Stomach (tissue), 9 donors: ENCODE results near the gene ACAP3. TPM values are rescaled to one million over a fixed set of nuclear protein-coding genes. Genes with fewer than 3 reads are reported as not detected.
A peak's percentile ranks its signal among the peaks of the same experiment; 100 is the strongest.

Experiments used
- DNase-seq, 2 donors: peaks; one replicate each; pipeline versions ENCODE4 v3.0.0 to v3.0.0-alpha.2; 2013 to 2019
- H3K27ac ChIP-seq, 5 donors: fragments of 200-600 bp in 4 of 5; sonication (generic) in 4 of 5; one replicate each; pipeline ENCODE4 v1.5.1; 2013 to 2019; ENCODE audit warnings: mild to moderate bottlenecking in 1 of 5, moderate library complexity in 1 of 5
- H3K27me3 ChIP-seq, 3 donors: fragments of 200-600 bp; sonication (generic); one replicate each; pipeline ENCODE4 v1.5.1; 2017 to 2019; ENCODE audit warnings: mixed run types in 1 of 3
- H3K36me3 ChIP-seq, 4 donors: fragments of 200-600 bp; sonication (generic); 1 replicate in 3 of 4; 2 replicates in 1 of 4; pipeline ENCODE4 v1.5.1; 2016 to 2019
- H3K4me1 ChIP-seq, 4 donors: fragments of 200-600 bp; sonication (generic); one replicate each; pipeline ENCODE4 v1.5.1; 2016 to 2019
- H3K4me3 ChIP-seq, 4 donors: fragments of 200-600 bp; sonication (generic) in 3 of 4; one replicate each; pipeline ENCODE4 v1.5.1; 2016 to 2019; ENCODE audit warnings: mild to moderate bottlenecking in 1 of 4
- H3K9me3 ChIP-seq, 4 donors: fragments of 200-600 bp; sonication (generic); one replicate each; pipeline ENCODE4 v1.5.1; 2016 to 2019
- EP300 ChIP-seq: sonication (generic); formaldehyde crosslinking; IDR thresholded peaks from one replicate; pipeline ENCODE4 v1.6.1; 2017; ENCODE audit warnings: antibody characterized with exemption
- POLR2A ChIP-seq, 4 donors: fragments of 450-650 bp; IDR thresholded peaks; one replicate each; pipeline ENCODE4 v1.6.1; 2016; ENCODE audit warnings: antibody characterized with exemption in 4 of 4, control low read depth in 2 of 4, mild to moderate bottlenecking in 1 of 4, moderate library complexity in 1 of 4
- POLR2AphosphoS5 ChIP-seq, 3 donors: sonication (generic); formaldehyde crosslinking; IDR thresholded peaks; one replicate each; pipeline ENCODE4 v1.6.1; 2016; ENCODE audit warnings: antibody characterized with exemption in 3 of 3
- WGBS, 5 donors: extraction: QIAGEN DNeasy Blood & Tissue Kit in 3 of 5; methylation state at CpG; one replicate each; pipeline versions ENCODE4 v1.1.5 to v1.1.7; 2013 to 2018; 5-methylcytosine and 5-hydroxymethylcytosine counted together
- intact Hi-C: fragments of 100-400 bp; cut with DNase I; formaldehyde crosslinking; loops from one replicate; pipeline ENCODE4 v1.15.1; 2023; ENCODE audit warnings: low total_unique reads
- polyA plus RNA-seq, 3 donors: library from polyadenylated mRNA; stranded (reverse); fragments of 200-250 nt; gene quantifications; one replicate each; pipeline ENCODE4 v1.2.3, GENCODE V29; 2013
- total RNA-seq, 5 donors: library from RNA; depleted of rRNA; stranded (reverse); fragments of >200 nt; gene quantifications; one replicate each; pipeline versions ENCODE4 v1.1.0 to v1.2.3, GENCODE V29; 2014 to 2016
- TF ChIP-seq, protein P1 (sequence below), 7 experiments: fragments of 450-650 bp in 4 of 7; fragments of 200-600 bp in 3 of 7; sonication (generic) in 3 of 7; IDR thresholded peaks; one replicate each; pipeline ENCODE4 v1.5.1; 2016 to 2019; ENCODE audit warnings: antibody characterized with exemption in 7 of 7, control low read depth in 2 of 7, mild to moderate bottlenecking in 1 of 7
- donor health status: healthy with polysubstance abuse.
- donor health status: Bipolar disorder and iron deficiency.
- donor health status: healthy.

The ACAP3 gene
- total and polyA plus RNA-seq, 8 donors: 17.9 to 374 (median 51.2) TPM

DNA sequence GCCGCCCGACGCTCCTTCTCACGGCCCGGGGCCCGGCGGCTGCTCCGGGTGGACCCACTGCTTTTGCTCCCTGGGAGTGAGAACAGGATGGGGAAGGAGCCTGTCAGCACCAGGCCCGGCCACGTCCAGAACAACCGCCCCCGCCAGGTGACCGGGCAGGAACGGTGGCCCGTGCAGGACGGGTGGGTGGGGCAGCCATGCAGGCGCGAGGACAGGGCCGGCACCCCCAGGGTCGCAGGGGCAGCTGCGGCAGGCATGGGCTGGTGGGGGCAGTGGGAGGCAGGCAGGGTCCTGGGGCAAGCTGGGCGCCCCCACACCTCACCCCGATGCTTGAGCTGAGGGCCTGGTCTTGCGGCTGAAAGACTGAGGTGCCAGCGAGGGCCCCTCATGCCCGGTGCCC, 28.7 kb upstream of the ACAP3 start:
- intact Hi-C loops: no loop called here
- no peak for DNase-seq
- H3K4me1 ChIP-seq: peaks cover 6 to 34% (median 30%) of the 10 kb centered on the region in 4 donors
- no peaks in the 10 kb centered on the region for H3K27me3 ChIP-seq
- 89 to 92% (median 90%) methylated on average over 20 to 26 of the region's 26 CpGs for WGBS, 5 donors
- no peak overlapping the region for H3K27ac ChIP-seq
- no peak for TF ChIP-seq POLR2A (IDR thresholded peaks at IDR 0.05)
- TF ChIP-seq, protein P1, sequence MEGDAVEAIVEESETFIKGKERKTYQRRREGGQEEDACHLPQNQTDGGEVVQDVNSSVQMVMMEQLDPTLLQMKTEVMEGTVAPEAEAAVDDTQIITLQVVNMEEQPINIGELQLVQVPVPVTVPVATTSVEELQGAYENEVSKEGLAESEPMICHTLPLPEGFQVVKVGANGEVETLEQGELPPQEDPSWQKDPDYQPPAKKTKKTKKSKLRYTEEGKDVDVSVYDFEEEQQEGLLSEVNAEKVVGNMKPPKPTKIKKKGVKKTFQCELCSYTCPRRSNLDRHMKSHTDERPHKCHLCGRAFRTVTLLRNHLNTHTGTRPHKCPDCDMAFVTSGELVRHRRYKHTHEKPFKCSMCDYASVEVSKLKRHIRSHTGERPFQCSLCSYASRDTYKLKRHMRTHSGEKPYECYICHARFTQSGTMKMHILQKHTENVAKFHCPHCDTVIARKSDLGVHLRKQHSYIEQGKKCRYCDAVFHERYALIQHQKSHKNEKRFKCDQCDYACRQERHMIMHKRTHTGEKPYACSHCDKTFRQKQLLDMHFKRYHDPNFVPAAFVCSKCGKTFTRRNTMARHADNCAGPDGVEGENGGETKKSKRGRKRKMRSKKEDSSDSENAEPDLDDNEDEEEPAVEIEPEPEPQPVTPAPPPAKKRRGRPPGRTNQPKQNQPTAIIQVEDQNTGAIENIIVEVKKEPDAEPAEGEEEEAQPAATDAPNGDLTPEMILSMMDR (IDR thresholded peaks at IDR 0.05): no peak
- no peak for TF ChIP-seq POLR2AphosphoS5 (IDR thresholded peaks at IDR 0.05)
- TF ChIP-seq EP300: no peak
- H3K4me3 ChIP-seq: no peak overlapping the region
- H3K9me3 ChIP-seq: no peaks in the 10 kb centered on the region
- peaks cover 27 to 68% (median 64%) of the 10 kb centered on the region in 4 donors for H3K36me3 ChIP-seq

DNA sequence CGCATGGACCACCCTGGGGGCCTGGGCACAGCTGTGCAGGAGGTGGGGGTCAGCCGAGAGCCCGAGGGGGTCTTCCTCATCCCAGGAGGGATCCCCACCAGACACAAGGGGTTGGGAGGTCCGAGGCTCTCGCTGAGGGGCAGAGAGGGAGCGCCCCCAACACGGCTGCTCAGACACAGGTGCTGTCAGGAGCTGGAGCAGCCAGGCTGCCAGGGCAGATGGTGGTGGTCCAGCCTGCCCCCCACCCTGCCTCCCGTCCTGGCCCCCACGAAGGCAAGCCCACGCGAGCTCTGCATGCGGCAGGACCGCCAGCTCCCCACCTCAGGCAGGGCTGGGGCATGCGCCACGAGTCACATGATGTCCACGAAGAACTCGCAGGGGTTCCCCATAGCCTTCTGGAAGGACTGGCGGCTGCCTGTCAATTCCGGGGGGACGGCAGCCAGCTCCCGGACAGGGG, 28.1 kb upstream of the ACAP3 start:
- H3K9me3 ChIP-seq: no peaks in the 10 kb centered on the region
- H3K4me1 ChIP-seq: peaks cover 7 to 41% (median 37%) of the 10 kb centered on the region in 4 donors
- 80 to 96% (median 88%) methylated on average over 2 to 21 of the region's 21 CpGs for WGBS, 5 donors
- no peak for DNase-seq
- TF ChIP-seq, protein P1 (IDR thresholded peaks at IDR 0.05): no peak
- TF ChIP-seq EP300 (no peak), POLR2A (IDR thresholded peaks at IDR 0.05) (no peak), POLR2AphosphoS5 (IDR thresholded peaks at IDR 0.05) (no peak)
- intact Hi-C loops: no loop called here
- H3K4me3 ChIP-seq: no peak overlapping the region
- peaks cover 22 to 62% (median 57%) of the 10 kb centered on the region in 4 donors for H3K36me3 ChIP-seq
- no peak overlapping the region for H3K27ac ChIP-seq
- H3K27me3 ChIP-seq: no peaks in the 10 kb centered on the region

DNA sequence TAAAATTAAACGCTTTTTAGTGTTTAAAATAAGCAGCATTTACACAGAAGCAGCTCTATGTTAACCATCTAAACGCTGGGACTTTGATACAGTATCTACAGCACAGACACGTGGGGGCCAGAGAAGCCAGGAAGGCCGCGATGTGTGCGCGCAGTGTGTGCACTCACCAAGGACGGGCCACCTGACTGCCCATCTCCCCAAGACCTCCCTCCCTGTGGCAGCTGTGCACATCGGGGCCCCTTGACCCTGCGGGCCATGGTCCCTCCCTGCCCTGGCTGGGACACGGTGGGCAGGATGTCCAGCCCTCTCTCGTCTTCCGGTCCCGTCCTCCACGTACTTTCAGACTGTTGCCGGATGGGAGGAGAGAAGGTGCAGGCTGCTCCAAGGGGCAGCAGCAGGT, 27.6 kb upstream of the ACAP3 start:
- intact Hi-C loops: no loop called here
- Histone ChIP-seq H3K27me3 (no peaks in the 10 kb centered on the region), H3K4me1 (peaks cover 11 to 46% (median 42%) of the 10 kb centered on the region in 4 donors), H3K27ac (no peak overlapping the region), H3K9me3 (no peaks in the 10 kb centered on the region), H3K4me3 (no peak overlapping the region), H3K36me3 (peaks cover 21 to 56% (median 52%) of the 10 kb centered on the region in 4 donors)
- WGBS, 5 donors: 73 to 87% (median 78%) methylated on average over 9 to 16 of the region's 16 CpGs
- no peak for DNase-seq
- TF ChIP-seq POLR2A (IDR thresholded peaks at IDR 0.05): no peak

DNA sequence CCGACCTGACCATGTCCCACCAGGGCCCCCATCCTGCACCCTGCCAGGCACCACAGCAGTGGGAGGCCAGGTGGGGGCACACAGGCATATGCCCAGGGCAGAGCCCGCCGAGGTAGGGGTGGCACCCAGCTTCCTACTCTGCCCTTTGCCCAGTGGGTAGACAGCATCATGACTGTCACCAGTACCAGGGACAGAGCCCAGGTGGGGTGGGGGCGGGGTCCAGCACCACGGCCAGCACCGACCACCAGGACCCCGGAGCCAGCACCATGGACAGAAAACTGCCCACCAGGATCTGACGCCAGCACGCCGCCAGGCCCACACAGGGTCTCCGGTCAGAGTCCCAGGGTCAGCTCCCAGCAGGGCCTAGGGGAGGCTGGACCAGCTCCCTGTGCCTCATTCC, 27.1 kb upstream of the ACAP3 start:
- Histone ChIP-seq H3K4me1 (peaks cover 11 to 46% (median 43%) of the 10 kb centered on the region in 4 donors), H3K27ac (no peak overlapping the region), H3K4me3 (no peak overlapping the region), H3K27me3 (no peaks in the 10 kb centered on the region), H3K9me3 (no peaks in the 10 kb centered on the region), H3K36me3 (peaks cover 17 to 52% (median 47%) of the 10 kb centered on the region in 4 donors)
- no peak for DNase-seq
- WGBS, 5 donors: 63 to 83% (median 72%) methylated on average over 1 to 11 of the region's 11 CpGs
- TF ChIP-seq POLR2AphosphoS5 (IDR thresholded peaks at IDR 0.05): no peak
- TF ChIP-seq POLR2A (IDR thresholded peaks at IDR 0.05): no peak
- TF ChIP-seq EP300: no peak
- TF ChIP-seq, protein P1 (IDR thresholded peaks at IDR 0.05): no peak
- intact Hi-C loops: no loop called here

GRCh38 chr1:1333551-1334241, 26.0 kb upstream of the ACAP3 start:
- H3K27me3 ChIP-seq: no peaks in the 10 kb centered on the region
- peaks cover 9 to 42% (median 40%) of the 10 kb centered on the region in 4 donors for H3K36me3 ChIP-seq
- H3K4me1 ChIP-seq: peaks cover 11 to 45% (median 42%) of the 10 kb centered on the region in 4 donors
- intact Hi-C loops: no loop called here
- no peak for DNase-seq
- H3K4me3 ChIP-seq: no peak overlapping the region
- 76 to 88% (median 83%) methylated on average over 5 to 36 of the region's 36 CpGs for WGBS, 5 donors
- no peaks in the 10 kb centered on the region for H3K9me3 ChIP-seq
- TF ChIP-seq POLR2A (IDR thresholded peaks at IDR 0.05) (no peak), EP300 (no peak)
- H3K27ac ChIP-seq: peak overlapping the region in 1 of 5 donors; percentile 2
